ENCODE measurements around the gene ZGLP1.
A peak's percentile ranks its signal among the peaks of the same experiment; 100 is the strongest.

The ZGLP1 gene

GRCh38 chr19:10266706-10267105, 42.9 kb downstream of the ZGLP1 start:
- TF ChIP-seq CEBPB (IDR thresholded peaks at IDR 0.05) (no peak), REST (IDR thresholded peaks at IDR 0.05; ENCODE audit: low read depth) (no peak), FOXM1 (IDR thresholded peaks at IDR 0.05; ENCODE audit: borderline replicate concordance, low read depth) (no peak), TEAD4 (IDR thresholded peaks at IDR 0.05) (no peak), YY1 (IDR thresholded peaks at IDR 0.05; ENCODE audit: low read depth) (no peak), TCF12 (IDR thresholded peaks at IDR 0.05; ENCODE audit: low read depth) (no peak), USF1 (IDR thresholded peaks at IDR 0.05) (no peak)

GRCh38 chr19:10262771-10263170, 46.8 kb downstream of the ZGLP1 start:
- TF ChIP-seq CREB1 (IDR thresholded peaks at IDR 0.05; ENCODE audit: low read depth) (no peak), YY1 (IDR thresholded peaks at IDR 0.05; ENCODE audit: low read depth) (no peak), FOXM1 (IDR thresholded peaks at IDR 0.05; ENCODE audit: borderline replicate concordance, low read depth) (no peak), TAF1 (IDR thresholded peaks at IDR 0.05; ENCODE audit: low read depth) (no peak), REST (IDR thresholded peaks at IDR 0.05; ENCODE audit: low read depth) (no peak), EP300 (IDR thresholded peaks at IDR 0.05; ENCODE audit: borderline replicate concordance) (no peak), NFIC (IDR thresholded peaks at IDR 0.05) (no peak), USF1 (IDR thresholded peaks at IDR 0.05) (no peak), TEAD4 (IDR thresholded peaks at IDR 0.05) (no peak), RAD21 (IDR thresholded peaks at IDR 0.05; ENCODE audit: low read depth) (no peak), MAX (IDR thresholded peaks at IDR 0.05) (no peak), TCF12 (IDR thresholded peaks at IDR 0.05; ENCODE audit: low read depth) (no peak), EGR1 (IDR thresholded peaks at IDR 0.05) (no peak), CEBPB (IDR thresholded peaks at IDR 0.05) (no peak)

GRCh38 chr19:10260141-10260584, 49.5 kb downstream of the ZGLP1 start:
- TF ChIP-seq CREB1 (IDR thresholded peaks at IDR 0.05; ENCODE audit: low read depth) (no peak), EGR1 (IDR thresholded peaks at IDR 0.05) (0 out of 2 replicates have a peak, but pooled peaks have one; percentile 29), NFIC (IDR thresholded peaks at IDR 0.05) (no peak)

GRCh38 chr19:10259162-10259905, 50.3 kb downstream of the ZGLP1 start:
- TF ChIP-seq TAF1 (IDR thresholded peaks at IDR 0.05; ENCODE audit: low read depth) (no peak), RAD21 (IDR thresholded peaks at IDR 0.05; ENCODE audit: low read depth) (peak; percentile 64)

GRCh38 chr19:10258080-10258710, 51.4 kb downstream of the ZGLP1 start:
- no peak for TF ChIP-seq TCF12 (IDR thresholded peaks at IDR 0.05; ENCODE audit: low read depth)
- TF ChIP-seq FOXM1 (IDR thresholded peaks at IDR 0.05; ENCODE audit: borderline replicate concordance, low read depth), result no peak
- TF ChIP-seq REST (IDR thresholded peaks at IDR 0.05; ENCODE audit: low read depth), result no peak
